Caco-2 (cell line): ENCODE measurements around the gene CXCL12. TPM values are rescaled to one million over a fixed set of nuclear protein-coding genes. Genes with fewer than 3 reads are reported as not detected.

Experiments
- BruUV-seq: library from RNA; stranded (reverse); fragments of 400-500 nt; replicated peaks from 2 replicates; lab custom pipeline; 2021; lab: Mats Ljungman, UMichigan
- CTCF ChIA-PET: fragments of 300-600 bp; sonication (Branson Sonifier 250); formaldehyde crosslinking; loops from one replicate; lab custom pipeline; 2022; ENCODE audit warnings: antibody characterized with exemption; lab: Charles Lee
- POLR2A ChIA-PET: fragments of 300-600 bp; sonication (Branson Sonifier 250); formaldehyde crosslinking; loops from one replicate; lab custom pipeline; 2022; ENCODE audit warnings: antibody characterized with exemption; lab: Charles Lee
- DNase-seq, 2 experiments: peaks; one replicate each; pipeline versions ENCODE4 v3.0.0 to v3.0.0-alpha.2; 2020 to 2022
- H3K27me3 ChIP-seq: replicated peaks from 2 replicates; pipeline ENCODE4 v1.6.0; 2011; ENCODE audit warnings: low read length; ENCODE audit not compliant: control insufficient read depth, insufficient read depth
- H3K36me3 ChIP-seq: 2 replicates; pipeline ENCODE4 v1.5.1; 2011; ENCODE audit warnings: low read length; ENCODE audit not compliant: control insufficient read depth, insufficient read depth
- H3K4me1 ChIP-seq: fragments of 250-450 bp; sonication (Bioruptor Pico); 2 replicates; pipeline ENCODE4 v1.5.1; 2020; ENCODE audit warnings: mild to moderate bottlenecking
- H3K4me3 ChIP-seq: 2 replicates; pipeline ENCODE4 v1.5.1; 2011; ENCODE audit warnings: low read depth, mild to moderate bottlenecking, control low read depth, low read length
- H3K9me3 ChIP-seq: fragments of 250-450 bp; sonication (Bioruptor Pico); 2 replicates; pipeline ENCODE4 v1.5.1; 2020; ENCODE audit warnings: mild to moderate bottlenecking, moderate library complexity
- H3K27ac Mint-ChIP-seq: one replicate; pipeline ENCODE4 v1.8.0; 2022; ENCODE audit warnings: mixed read lengths; ENCODE audit not compliant: unreplicated experiment
- H3K27me3 Mint-ChIP-seq: one replicate; pipeline ENCODE4 v1.8.0; 2022; ENCODE audit warnings: mixed read lengths; ENCODE audit not compliant: insufficient read depth, unreplicated experiment
- H3K36me3 Mint-ChIP-seq: one replicate; pipeline ENCODE4 v1.8.0; 2022; ENCODE audit warnings: mild to moderate bottlenecking, mixed read lengths; ENCODE audit not compliant: insufficient read depth, unreplicated experiment
- H3K4me1 Mint-ChIP-seq: one replicate; pipeline ENCODE4 v1.8.0; 2022; ENCODE audit warnings: low read depth, mixed read lengths; ENCODE audit not compliant: unreplicated experiment
- H3K4me3 Mint-ChIP-seq: one replicate; pipeline ENCODE4 v1.8.0; 2022; ENCODE audit warnings: mild to moderate bottlenecking, moderate library complexity, mixed read lengths; ENCODE audit not compliant: unreplicated experiment
- H3K9me3 Mint-ChIP-seq: one replicate; pipeline ENCODE4 v1.8.0; 2022; ENCODE audit warnings: mixed read lengths; ENCODE audit not compliant: unreplicated experiment
- CTCF ChIP-seq, 2 experiments: fragments of 200-600 bp in 1 of 2; IDR thresholded peaks; 1 replicate in 1 of 2; 2 replicates in 1 of 2; pipeline versions ENCODE4 v1.5.1 to v1.8.0; 2011 to 2022; ENCODE audit warnings: antibody characterized with exemption in 1 of 2, control low read depth in 1 of 2, inconsistent platforms in 1 of 2, low read depth in 1 of 2, low read length in 1 of 2, mild to moderate bottlenecking in 1 of 2, moderate library complexity in 1 of 2; ENCODE audit not compliant: insufficient read depth in 1 of 2, severe bottlenecking in 1 of 2, unreplicated experiment in 1 of 2
- intact Hi-C: fragments of 100-400 bp; cut with micrococcal nuclease; formaldehyde crosslinking; loops from one replicate; pipeline ENCODE4 v1.10.0; 2022; ENCODE audit not compliant: unreplicated experiment
- total RNA-seq: library from RNA; stranded (reverse); gene quantifications from 2 replicates; pipeline ENCODE4 v1.2.3, GENCODE V29; 2022

The CXCL12 gene
- total RNA-seq, 1 experiment from 2014 or later, result 0.27 TPM

DNA sequence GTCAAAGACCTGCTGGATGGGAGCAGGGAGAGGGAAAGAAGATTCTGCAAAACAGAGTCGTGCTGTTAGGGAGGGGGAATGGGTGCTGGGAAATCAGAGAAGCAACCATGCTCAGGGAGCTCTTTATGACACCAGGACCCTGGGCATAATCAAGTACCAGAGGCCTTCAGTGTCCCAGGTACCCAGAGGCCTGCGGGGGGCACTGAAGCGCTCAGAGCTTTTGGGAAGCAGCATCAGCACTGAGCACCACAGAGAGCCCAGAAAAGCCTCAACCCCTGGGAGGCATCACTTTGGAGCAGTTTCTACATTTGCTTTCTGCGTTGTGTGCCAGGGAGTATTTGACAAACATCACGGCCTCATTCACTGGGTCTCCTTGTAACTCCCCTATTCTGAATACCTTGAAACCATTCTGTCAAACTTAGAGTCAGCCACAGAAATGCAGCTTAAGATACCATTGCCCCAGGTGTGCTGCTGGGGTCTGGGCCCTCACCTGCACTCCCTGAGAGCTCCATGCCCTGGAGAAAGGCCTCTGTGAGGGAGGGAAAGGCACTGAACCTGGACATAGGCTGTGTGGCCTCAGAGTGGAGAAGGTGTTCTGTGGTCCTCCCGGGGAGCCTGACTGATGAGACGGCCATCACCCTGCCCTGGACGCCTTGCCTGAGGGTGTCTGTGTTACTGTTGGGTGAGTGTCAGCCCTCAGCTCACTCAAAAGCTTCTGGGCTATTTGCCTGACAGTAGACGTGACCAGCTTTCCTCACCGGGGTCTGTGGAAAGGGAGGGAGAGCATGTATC lies 37.1 kb downstream of the CXCL12 start:
- POLR2A ChIA-PET, result no interaction called here
- no peak for TF ChIP-seq CTCF (IDR thresholded peaks at IDR 0.05; ENCODE audit: insufficient read depth in 1 of 2, low read depth in 1 of 2, low read length in 1 of 2, severe bottlenecking in 1 of 2, unreplicated experiment in 1 of 2)

GRCh38 chr10:44344727-44345126 lies 40.2 kb downstream of the CXCL12 start:
- Mint-ChIP-seq H3K4me1 (no peaks in the 10 kb centered on the region), H3K27me3 (peaks cover 19% of the 10 kb centered on the region), H3K9me3 (no peaks in the 10 kb centered on the region), H3K4me3 (no peak overlapping the region), H3K27ac (no peak overlapping the region), H3K36me3 (no peaks in the 10 kb centered on the region)
- no peaks in the 10 kb centered on the region for H3K36me3 ChIP-seq
- H3K4me3 ChIP-seq, result no peak overlapping the region
- no TSS peak for BruUV-seq
- TF ChIP-seq CTCF (IDR thresholded peaks at IDR 0.05; ENCODE audit: insufficient read depth in 1 of 2, low read depth in 1 of 2, low read length in 1 of 2, severe bottlenecking in 1 of 2, unreplicated experiment in 1 of 2), result no peak
- H3K9me3 ChIP-seq, result no peaks in the 10 kb centered on the region
- intact Hi-C loops, result no loop called here
- H3K27me3 ChIP-seq, result no peaks in the 10 kb centered on the region; the same call in 1 of the 2 replicates
- no peaks in the 10 kb centered on the region for H3K4me1 ChIP-seq
- peak in 1 of 2 experiments; percentile 12 for DNase-seq
- CTCF ChIA-PET, result no interaction called here
- POLR2A ChIA-PET, result no interaction called here

More for the DNA sequence above, 37.1 kb downstream of the CXCL12 start:
- Mint-ChIP-seq H3K9me3 (no peaks in the 10 kb centered on the region), H3K27me3 (peaks cover 23% of the 10 kb centered on the region), H3K27ac (no peak overlapping the region), H3K4me1 (no peaks in the 10 kb centered on the region), H3K4me3 (no peak overlapping the region), H3K36me3 (no peaks in the 10 kb centered on the region)
- intact Hi-C loops, result no loop called here
- no TSS peak for BruUV-seq
- no peaks in the 10 kb centered on the region for H3K4me1 ChIP-seq
- no peaks in the 10 kb centered on the region for H3K9me3 ChIP-seq
- H3K36me3 ChIP-seq, result no peaks in the 10 kb centered on the region
- DNase-seq, result peak in 1 of 2 experiments; percentile 31
- no peak overlapping the region for H3K4me3 ChIP-seq
- no peaks in the 10 kb centered on the region; the same call in 1 of the 2 replicates for H3K27me3 ChIP-seq
- CTCF ChIA-PET, result interaction anchor here (0.9 to 1.2 kb wide), 2 partner anchors 39 kb away, joined by 3 to 5 read pairs; no protein-coding TSS in a partner anchor

GRCh38 chr10:44343843-44344242 lies 41.1 kb downstream of the CXCL12 start:
- Mint-ChIP-seq H3K27me3 (peaks cover 19% of the 10 kb centered on the region), H3K9me3 (no peaks in the 10 kb centered on the region), H3K4me1 (no peaks in the 10 kb centered on the region), H3K36me3 (no peaks in the 10 kb centered on the region), H3K4me3 (no peak overlapping the region), H3K27ac (no peak overlapping the region)
- POLR2A ChIA-PET, result no interaction called here
- no peaks in the 10 kb centered on the region for H3K4me1 ChIP-seq
- intact Hi-C loops, result no loop called here
- DNase-seq, result peak in 1 of 2 experiments; percentile 28
- no TSS peak for BruUV-seq
- CTCF ChIA-PET, result no interaction called here
- H3K9me3 ChIP-seq, result no peaks in the 10 kb centered on the region
- TF ChIP-seq CTCF (IDR thresholded peaks at IDR 0.05; ENCODE audit: insufficient read depth in 1 of 2, low read depth in 1 of 2, low read length in 1 of 2, severe bottlenecking in 1 of 2, unreplicated experiment in 1 of 2), result no peak
- no peak overlapping the region for H3K4me3 ChIP-seq
- no peaks in the 10 kb centered on the region for H3K36me3 ChIP-seq
- no peaks in the 10 kb centered on the region; the same call in 1 of the 2 replicates for H3K27me3 ChIP-seq
